GM19468 (cell line): ENCODE results near the gene NTRK1.

Experiments used
- ATAC-seq: cut with Tn5 transposase; IDR thresholded peaks from one replicate; pipeline ENCODE4 v1.9.1; 2021; ENCODE audit warnings: mild to moderate bottlenecking, moderate library complexity, moderate number of reproducible peaks; ENCODE audit not compliant: unreplicated experiment; ENCODE audit errors: extremely low read depth

Gene NTRK1

GRCh38 chr1:156854634-156855033 lies 6.0 kb upstream of the NTRK1 start:
- ATAC-seq, result no peak

- no peak for ATAC-seq
Measured at GRCh38 chr1:156856282-156856785, 4.3 kb upstream of the NTRK1 start.

GRCh38 chr1:156857532-156857931 lies 3.1 kb upstream of the NTRK1 start:
- no peak for ATAC-seq

- ATAC-seq, result no peak
Measured at GRCh38 chr1:156858555-156858956, 2.1 kb upstream of the NTRK1 start.

GRCh38 chr1:156858959-156859522 lies 1.6 kb upstream of the NTRK1 start, which contains the start of gene INSRR:
INSRR (minus strand) TSS chr1:156859117; CDS start chr1:156858621, 496 bp downstream.
- no peak for ATAC-seq

- no peak for ATAC-seq
Measured at GRCh38 chr1:156859523-156860112, 1.0 kb upstream of the NTRK1 start.

- ATAC-seq, result no peak
Measured at GRCh38 chr1:156860113-156860627, 495 bp upstream of the NTRK1 start.

- ATAC-seq, result no peak
Measured at GRCh38 chr1:156862584-156862983, 1.9 kb downstream of the NTRK1 start.

GRCh38 chr1:156862997-156863599 lies 2.4 kb downstream of the NTRK1 start:
- ATAC-seq, result no peak

GRCh38 chr1:156863631-156864030 lies 3.0 kb downstream of the NTRK1 start:
- no peak for ATAC-seq

- no peak for ATAC-seq
Measured at GRCh38 chr1:156864796-156865195, 4.1 kb downstream of the NTRK1 start.

GRCh38 chr1:156865258-156865657 lies 4.6 kb downstream of the NTRK1 start:
- no peak for ATAC-seq

- no peak for ATAC-seq
Measured at GRCh38 chr1:156865865-156866248, 5.2 kb downstream of the NTRK1 start.

- no peak for ATAC-seq
Measured at GRCh38 chr1:156866249-156866909, 5.7 kb downstream of the NTRK1 start.

- ATAC-seq, result no peak
Measured at GRCh38 chr1:156868341-156868740, 7.7 kb downstream of the NTRK1 start.

GRCh38 chr1:156869455-156869854 lies 8.8 kb downstream of the NTRK1 start:
- no peak for ATAC-seq

- ATAC-seq, result no peak
Measured at GRCh38 chr1:156873659-156874058, 13.0 kb downstream of the NTRK1 start.

- ATAC-seq, result no peak
Measured at GRCh38 chr1:156874142-156874541, 13.5 kb downstream of the NTRK1 start.

- no peak for ATAC-seq
Measured at GRCh38 chr1:156874572-156875340, 14.1 kb downstream of the NTRK1 start.

- ATAC-seq, result no peak
Measured at GRCh38 chr1:156875341-156875615, 14.6 kb downstream of the NTRK1 start.
